Tibial artery (tissue), 4 donors: ENCODE data around the gene ST7L.

Experiments used
- DNase-seq, 2 donors: peaks; one replicate each; pipeline ENCODE4 v3.0.0-alpha.2; 2019
- H3K27ac ChIP-seq, 2 donors: fragments of 200-600 bp; sonication (generic) in 1 of 2; 1 replicate in 1 of 2; 2 replicates in 1 of 2; pipeline ENCODE4 v1.5.1; 2018 to 2019; ENCODE audit warnings: mild to moderate bottlenecking in 1 of 2
- H3K27me3 ChIP-seq, 2 donors: fragments of 200-600 bp; sonication (generic) in 1 of 2; one replicate each; pipeline versions ENCODE4 v1.5.1 to v1.6.0; 2016 to 2019
- H3K36me3 ChIP-seq, 3 donors: fragments of 200-600 bp; sonication (generic) in 2 of 3; one replicate each; pipeline ENCODE4 v1.5.1; 2016 to 2019; ENCODE audit warnings: mild to moderate bottlenecking in 2 of 3
- H3K4me1 ChIP-seq, 4 donors: fragments of 200-600 bp; sonication (generic) in 2 of 4; 1 replicate in 3 of 4; 2 replicates in 1 of 4; pipeline ENCODE4 v1.5.1; 2016 to 2019
- H3K4me3 ChIP-seq, 2 donors: fragments of 200-600 bp; sonication (generic) in 1 of 2; 1 replicate in 1 of 2; 2 replicates in 1 of 2; pipeline ENCODE4 v1.5.1; 2018 to 2019; ENCODE audit warnings: mild to moderate bottlenecking in 2 of 2
- H3K9me3 ChIP-seq, 3 donors: fragments of 200-600 bp; sonication (generic) in 1 of 3; one replicate each; pipeline ENCODE4 v1.5.1; 2016 to 2019
- intact Hi-C: fragments of 100-400 bp; cut with DNase I; formaldehyde crosslinking; loops from one replicate; pipeline ENCODE4 v1.15.0; 2023; ENCODE audit warnings: low total_unique reads
- TF ChIP-seq, protein P1 (sequence below), 2 experiments: fragments of 200-600 bp in 1 of 2; fragments of 450-650 bp in 1 of 2; IDR thresholded peaks; one replicate each; pipeline ENCODE4 v1.5.1; 2017 to 2019; ENCODE audit warnings: antibody characterized with exemption in 2 of 2, mild to moderate bottlenecking in 1 of 2, moderate library complexity in 1 of 2

Gene ST7L

DNA sequence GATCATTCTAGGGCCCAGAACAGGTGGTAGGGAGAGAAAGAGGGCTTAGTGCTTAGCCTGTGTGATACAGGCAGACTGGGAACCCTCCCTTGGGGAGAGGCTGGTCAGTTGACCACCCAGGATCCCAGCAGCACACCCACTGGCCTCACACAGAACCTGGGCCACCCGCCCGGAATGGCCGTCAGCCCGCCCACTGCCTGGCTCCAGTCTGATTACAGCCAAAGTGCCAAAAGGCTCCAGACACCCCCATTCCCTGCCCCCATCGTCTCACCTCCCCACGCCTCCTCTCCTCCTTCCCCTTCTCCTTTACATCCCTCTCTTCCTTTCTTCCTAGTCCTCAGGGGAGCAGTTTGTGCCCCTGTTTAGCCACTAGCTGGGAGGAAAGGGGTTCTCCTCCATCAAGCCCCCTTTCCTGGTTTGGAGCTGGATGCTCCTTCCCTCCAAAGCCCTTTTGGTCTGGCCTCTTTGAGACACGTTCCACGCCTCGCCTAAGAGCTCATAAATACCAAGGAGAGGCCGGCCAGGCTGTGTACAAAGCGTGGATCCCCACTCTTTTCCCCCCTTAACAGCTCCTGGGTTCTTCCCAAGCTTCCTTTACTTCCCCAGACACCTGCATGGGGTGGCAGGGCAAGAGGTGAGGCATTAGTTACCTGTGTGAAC, 114.8 kb downstream of the ST7L start:
- intact Hi-C loops = no loop called here
- H3K9me3 ChIP-seq = no peaks in the 10 kb centered on the region
- peaks cover 0 to 48% of the 10 kb centered on the region in 2 donors for H3K27me3 ChIP-seq

DNA sequence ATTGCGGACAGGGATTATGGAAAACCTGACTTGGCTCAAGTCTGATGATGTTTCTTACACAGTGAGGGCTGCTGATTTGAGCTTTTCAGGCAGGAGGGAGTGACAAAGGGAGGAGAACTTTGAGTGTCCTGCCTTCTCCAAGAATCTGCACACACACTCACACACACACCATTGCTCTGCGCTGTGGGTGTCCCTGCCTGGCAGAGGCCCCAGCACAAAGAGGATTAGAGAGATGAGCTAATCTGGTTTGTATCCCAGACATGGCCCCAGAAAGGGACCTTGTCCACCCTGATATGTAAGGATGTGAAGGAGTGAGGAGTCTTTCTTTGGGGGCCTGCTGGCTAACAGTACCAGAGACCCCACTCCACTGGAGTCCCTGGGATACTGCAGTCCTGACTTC, 116.1 kb downstream of the ST7L start:
- no peak overlapping the region for H3K4me3 ChIP-seq

More for the DNA sequence above, 114.8 kb downstream of the ST7L start:
- Histone ChIP-seq H3K4me3 (no peak overlapping the region), H3K27ac (no peak overlapping the region), H3K4me1 (peaks cover 0 to 32% (median 24%) of the 10 kb centered on the region in 4 donors), H3K36me3 (no peaks in the 10 kb centered on the region)
- TF ChIP-seq, protein P1, sequence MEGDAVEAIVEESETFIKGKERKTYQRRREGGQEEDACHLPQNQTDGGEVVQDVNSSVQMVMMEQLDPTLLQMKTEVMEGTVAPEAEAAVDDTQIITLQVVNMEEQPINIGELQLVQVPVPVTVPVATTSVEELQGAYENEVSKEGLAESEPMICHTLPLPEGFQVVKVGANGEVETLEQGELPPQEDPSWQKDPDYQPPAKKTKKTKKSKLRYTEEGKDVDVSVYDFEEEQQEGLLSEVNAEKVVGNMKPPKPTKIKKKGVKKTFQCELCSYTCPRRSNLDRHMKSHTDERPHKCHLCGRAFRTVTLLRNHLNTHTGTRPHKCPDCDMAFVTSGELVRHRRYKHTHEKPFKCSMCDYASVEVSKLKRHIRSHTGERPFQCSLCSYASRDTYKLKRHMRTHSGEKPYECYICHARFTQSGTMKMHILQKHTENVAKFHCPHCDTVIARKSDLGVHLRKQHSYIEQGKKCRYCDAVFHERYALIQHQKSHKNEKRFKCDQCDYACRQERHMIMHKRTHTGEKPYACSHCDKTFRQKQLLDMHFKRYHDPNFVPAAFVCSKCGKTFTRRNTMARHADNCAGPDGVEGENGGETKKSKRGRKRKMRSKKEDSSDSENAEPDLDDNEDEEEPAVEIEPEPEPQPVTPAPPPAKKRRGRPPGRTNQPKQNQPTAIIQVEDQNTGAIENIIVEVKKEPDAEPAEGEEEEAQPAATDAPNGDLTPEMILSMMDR (IDR thresholded peaks at IDR 0.05) = no peak
- no peak for DNase-seq

DNA sequence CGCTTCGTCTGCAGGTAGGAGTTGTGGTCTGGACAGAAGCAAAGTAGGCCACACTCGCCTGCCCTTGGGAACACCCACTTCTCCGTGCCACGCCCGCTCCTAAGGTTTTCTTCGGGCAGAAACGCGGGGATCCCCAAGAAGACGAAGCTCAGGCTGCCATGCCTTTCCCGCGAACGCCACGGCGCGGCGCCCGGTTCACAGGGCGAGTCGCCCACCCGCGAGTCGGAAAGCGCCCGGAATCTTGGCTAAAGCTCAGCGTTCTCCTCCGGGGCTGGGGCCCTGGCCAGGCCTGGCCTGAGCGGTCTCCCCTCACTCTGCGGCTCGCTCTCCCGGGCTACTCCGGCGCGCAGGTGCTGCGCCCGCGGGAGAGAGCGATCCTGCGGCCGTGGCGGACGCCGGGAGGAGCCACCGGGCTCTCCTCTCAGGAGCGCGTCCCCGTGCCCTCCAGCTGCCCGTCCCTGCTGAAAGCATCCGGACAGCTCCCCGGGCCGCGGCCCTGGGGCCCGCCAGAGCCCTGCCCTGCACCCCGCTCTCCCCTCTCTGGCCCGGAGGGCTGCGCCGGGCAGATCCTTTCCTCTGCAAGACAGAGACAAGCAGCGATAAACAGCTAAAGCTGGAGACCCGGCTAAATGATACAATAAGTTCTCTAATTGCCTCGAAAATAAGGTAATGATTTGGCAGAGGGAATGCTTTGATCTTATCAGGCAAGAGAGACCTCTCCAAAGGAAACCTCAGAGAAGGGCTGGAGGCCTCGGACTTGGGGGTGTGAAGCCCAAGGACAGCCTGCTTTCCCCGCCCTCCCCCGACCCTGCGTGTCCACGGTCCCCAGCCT, 116.9 kb downstream of the ST7L start:
- no peaks in the 10 kb centered on the region for H3K9me3 ChIP-seq
- H3K4me1 ChIP-seq = peaks cover 0 to 15% (median 8%) of the 10 kb centered on the region in 4 donors
- H3K4me3 ChIP-seq = peak overlapping the region; percentile 49 to 53
- DNase-seq = peak; percentile 53 to 78
- TF ChIP-seq, protein P1 (IDR thresholded peaks at IDR 0.05) = peak in 1 of 2 experiments; percentile 52
- H3K27ac ChIP-seq = no peak overlapping the region
- intact Hi-C loops = no loop called here
- H3K27me3 ChIP-seq = peaks cover 0 to 27% of the 10 kb centered on the region in 2 donors
- H3K36me3 ChIP-seq = no peaks in the 10 kb centered on the region

More for the DNA sequence above, 116.1 kb downstream of the ST7L start:
- H3K9me3 ChIP-seq = no peaks in the 10 kb centered on the region
- no peaks in the 10 kb centered on the region for H3K36me3 ChIP-seq
- TF ChIP-seq, protein P1 (IDR thresholded peaks at IDR 0.05) = no peak
- intact Hi-C loops = no loop called here
- H3K27me3 ChIP-seq = peaks cover 0 to 35% of the 10 kb centered on the region in 2 donors
- peaks cover 0 to 19% (median 11%) of the 10 kb centered on the region in 4 donors for H3K4me1 ChIP-seq
- DNase-seq = no peak
- no peak overlapping the region for H3K27ac ChIP-seq

DNA sequence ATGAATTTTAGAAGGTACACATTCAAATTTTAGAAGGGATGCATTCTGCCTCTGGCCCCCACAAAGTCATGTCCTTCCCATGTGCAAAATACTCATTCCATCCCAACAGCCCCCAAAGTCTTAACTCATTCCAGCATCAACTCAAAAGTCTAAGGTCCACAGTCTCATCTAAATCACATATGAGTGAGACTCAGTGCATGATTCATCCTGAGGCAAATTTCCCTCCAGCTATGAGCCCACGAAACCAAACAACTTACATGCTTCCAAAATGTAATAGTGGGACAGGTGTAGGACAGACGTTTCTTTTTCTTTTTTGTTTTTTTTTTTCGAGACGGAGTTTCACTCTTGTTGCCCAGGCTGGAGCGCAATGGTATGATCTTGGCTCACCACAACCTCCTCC, 122.7 kb downstream of the ST7L start:
- Histone ChIP-seq H3K4me3 (no peak overlapping the region), H3K27ac (no peak overlapping the region), H3K4me1 (peaks cover 0 to under 1% (median under 1%) of the 10 kb centered on the region in 4 donors), H3K9me3 (no peaks in the 10 kb centered on the region), H3K27me3 (no peaks in the 10 kb centered on the region), H3K36me3 (no peaks in the 10 kb centered on the region)
- TF ChIP-seq, protein P1 (IDR thresholded peaks at IDR 0.05) = no peak
- DNase-seq = no peak
- intact Hi-C loops = no loop called here

DNA sequence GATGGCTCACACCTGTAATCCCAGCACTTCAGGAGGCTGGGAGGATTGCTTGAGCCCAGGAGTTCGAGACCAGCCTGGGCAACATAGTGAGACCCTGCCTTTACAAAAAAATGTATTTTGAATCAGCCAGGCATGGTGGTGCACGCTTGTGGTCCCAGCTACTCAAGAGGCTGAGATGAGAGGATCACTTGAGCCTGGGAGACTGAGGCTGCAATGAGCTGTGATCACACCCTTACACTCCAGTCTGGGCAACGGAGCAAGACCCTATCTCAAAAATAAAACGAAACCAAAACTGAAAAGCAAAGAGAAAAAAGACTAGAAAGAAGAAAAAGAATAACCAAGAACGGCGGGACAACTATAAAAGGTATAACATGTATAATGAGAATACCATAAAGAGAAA, 125.6 kb downstream of the ST7L start:
- intact Hi-C loops = no loop called here
- no peaks in the 10 kb centered on the region for H3K9me3 ChIP-seq
- no peaks in the 10 kb centered on the region for H3K27me3 ChIP-seq
- H3K4me1 ChIP-seq = no peaks in the 10 kb centered on the region
- TF ChIP-seq, protein P1 (IDR thresholded peaks at IDR 0.05) = no peak
- no peaks in the 10 kb centered on the region for H3K36me3 ChIP-seq
- no peak overlapping the region for H3K27ac ChIP-seq
- no peak for DNase-seq
- H3K4me3 ChIP-seq = no peak overlapping the region
